Bronchial epithelial cell (primary cell): ENCODE results near the gene VSX1. TPM values are rescaled to one million over a fixed set of nuclear protein-coding genes. Genes with fewer than 3 reads are reported as not detected.

ENCODE experiments used
- DNase-seq: peaks from one replicate; pipeline ENCODE4 v3.0.0-alpha.2; 2010; ENCODE audit warnings: low read depth
- FAIRE-seq: peaks from 2 replicates; lab custom pipeline; 2011; peaks lifted over from hg19 to GRCh38; lab: Jason Lieb, UNC
- H3K27me3 ChIP-seq: 2 replicates; pipeline ENCODE4 v1.5.1; 2011; ENCODE audit warnings: low read length; ENCODE audit not compliant: control insufficient read depth, insufficient read depth
- H3K36me3 ChIP-seq: 2 replicates; pipeline ENCODE4 v1.5.1; 2011; ENCODE audit warnings: low read length; ENCODE audit not compliant: control insufficient read depth, insufficient read depth
- H3K4me3 ChIP-seq: 2 replicates; pipeline ENCODE4 v1.5.1; 2011; ENCODE audit warnings: mild to moderate bottlenecking, low read depth, low read length, control low read depth
- CTCF ChIP-seq: IDR thresholded peaks from 2 replicates; pipeline ENCODE4 v1.5.1; 2011; ENCODE audit warnings: mild to moderate bottlenecking, moderate library complexity, low read length, control low read depth, inconsistent platforms; ENCODE audit not compliant: insufficient read depth, severe bottlenecking
- total RNA-seq: library from RNA; depleted of rRNA; stranded (reverse); fragments of >200 nt; gene quantifications from 2 replicates; pipeline ENCODE4 v1.2.1, GENCODE V29; 2014

The VSX1 gene
- total RNA-seq, 1 donor from 2014 or later = not detected

GRCh38 chr20:25057234-25058050 lies 24.5 kb downstream of the VSX1 start:
- no peak for FAIRE-seq
- Histone ChIP-seq H3K36me3 (no peaks in the 10 kb centered on the region), H3K27me3 (peaks cover 7% of the 10 kb centered on the region), H3K4me3 (peak overlapping the region; percentile 46)
- peak; percentile 22 for DNase-seq
- TF ChIP-seq CTCF = no peak

- no peak for FAIRE-seq
- no peak for TF ChIP-seq CTCF
- Histone ChIP-seq H3K4me3 (peak overlapping the region; percentile 46), H3K36me3 (no peaks in the 10 kb centered on the region), H3K27me3 (peaks cover 7% of the 10 kb centered on the region)
- DNase-seq = no peak
Measured at GRCh38 chr20:25056690-25057233, 25.2 kb downstream of the VSX1 start.

GRCh38 chr20:25055711-25056495 lies 26.0 kb downstream of the VSX1 start:
- Histone ChIP-seq H3K36me3 (no peaks in the 10 kb centered on the region), H3K4me3 (no peak overlapping the region), H3K27me3 (peaks cover 2% of the 10 kb centered on the region)
- no peak for DNase-seq
- FAIRE-seq = no peak
- TF ChIP-seq CTCF = no peak

GRCh38 chr20:25054995-25055629 lies 26.8 kb downstream of the VSX1 start:
- TF ChIP-seq CTCF = no peak
- Histone ChIP-seq H3K36me3 (no peaks in the 10 kb centered on the region), H3K4me3 (no peak overlapping the region), H3K27me3 (peaks cover 1% of the 10 kb centered on the region)
- FAIRE-seq = no peak
- no peak for DNase-seq

- TF ChIP-seq CTCF = no peak
- DNase-seq (no peak), FAIRE-seq (no peak)
- H3K36me3 ChIP-seq = no peaks in the 10 kb centered on the region
- no peak overlapping the region for H3K4me3 ChIP-seq
- H3K27me3 ChIP-seq = peaks cover 1% of the 10 kb centered on the region
Measured at GRCh38 chr20:25054096-25054820, 27.7 kb downstream of the VSX1 start.
